Stomach (tissue), 4 donors: Measurements from ENCODE around the gene CALCOCO2.

Experiments used
- CTCF ChIP-seq, 7 experiments: fragments of 450-650 bp in 4 of 7; fragments of 200-600 bp in 3 of 7; sonication (generic) in 3 of 7; IDR thresholded peaks; one replicate each; pipeline ENCODE4 v1.5.1; 2016 to 2019; ENCODE audit warnings: antibody characterized with exemption in 7 of 7, control low read depth in 2 of 7, mild to moderate bottlenecking in 1 of 7
- EP300 ChIP-seq: sonication (generic); formaldehyde crosslinking; IDR thresholded peaks from one replicate; pipeline ENCODE4 v1.6.1; 2017; ENCODE audit warnings: antibody characterized with exemption
- POLR2A ChIP-seq, 4 donors: fragments of 450-650 bp; IDR thresholded peaks; one replicate each; pipeline ENCODE4 v1.6.1; 2016; ENCODE audit warnings: antibody characterized with exemption in 4 of 4, control low read depth in 2 of 4, mild to moderate bottlenecking in 1 of 4, moderate library complexity in 1 of 4
- POLR2AphosphoS5 ChIP-seq, 3 donors: sonication (generic); formaldehyde crosslinking; IDR thresholded peaks; one replicate each; pipeline ENCODE4 v1.6.1; 2016; ENCODE audit warnings: antibody characterized with exemption in 3 of 3

DNA sequence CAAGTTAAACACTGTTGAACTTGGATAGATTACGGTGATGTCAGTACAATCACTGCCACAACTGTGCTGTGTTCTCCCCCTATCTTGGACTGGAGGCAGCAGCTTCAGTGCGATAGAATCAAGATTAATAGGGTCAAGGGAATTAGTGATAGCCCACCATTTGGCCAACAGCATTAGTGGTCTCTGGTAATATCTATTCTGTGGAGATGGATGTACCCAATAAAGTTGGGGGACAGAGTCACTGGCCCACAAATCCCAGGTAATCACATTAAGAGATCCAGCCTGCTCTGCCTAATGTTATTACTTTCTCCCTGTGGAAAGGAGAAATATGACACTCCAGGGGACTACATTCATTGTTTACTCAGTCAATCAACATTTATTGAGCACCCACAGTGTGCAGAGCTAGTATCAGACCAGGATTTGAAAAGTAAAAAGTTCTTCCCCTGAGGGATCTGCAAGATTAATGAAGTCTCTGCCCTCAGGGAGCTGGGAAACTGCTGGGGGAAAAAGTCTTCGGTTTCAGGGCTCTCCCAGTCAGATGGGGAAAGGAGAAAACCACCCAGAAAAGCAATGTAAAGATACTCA, 38.2 kb downstream of the CALCOCO2 start:
- TF ChIP-seq CTCF (IDR thresholded peaks at IDR 0.05) (no peak), POLR2A (IDR thresholded peaks at IDR 0.05) (no peak), EP300 (no peak), POLR2AphosphoS5 (IDR thresholded peaks at IDR 0.05) (no peak)
